ENCODE results near the gene IGSF9. TPM values are rescaled to one million over a fixed set of nuclear protein-coding genes. Genes with fewer than 3 reads are reported as not detected.
A peak's percentile ranks its signal among the peaks of the same experiment; 100 is the strongest.

Gene IGSF9, protein sequence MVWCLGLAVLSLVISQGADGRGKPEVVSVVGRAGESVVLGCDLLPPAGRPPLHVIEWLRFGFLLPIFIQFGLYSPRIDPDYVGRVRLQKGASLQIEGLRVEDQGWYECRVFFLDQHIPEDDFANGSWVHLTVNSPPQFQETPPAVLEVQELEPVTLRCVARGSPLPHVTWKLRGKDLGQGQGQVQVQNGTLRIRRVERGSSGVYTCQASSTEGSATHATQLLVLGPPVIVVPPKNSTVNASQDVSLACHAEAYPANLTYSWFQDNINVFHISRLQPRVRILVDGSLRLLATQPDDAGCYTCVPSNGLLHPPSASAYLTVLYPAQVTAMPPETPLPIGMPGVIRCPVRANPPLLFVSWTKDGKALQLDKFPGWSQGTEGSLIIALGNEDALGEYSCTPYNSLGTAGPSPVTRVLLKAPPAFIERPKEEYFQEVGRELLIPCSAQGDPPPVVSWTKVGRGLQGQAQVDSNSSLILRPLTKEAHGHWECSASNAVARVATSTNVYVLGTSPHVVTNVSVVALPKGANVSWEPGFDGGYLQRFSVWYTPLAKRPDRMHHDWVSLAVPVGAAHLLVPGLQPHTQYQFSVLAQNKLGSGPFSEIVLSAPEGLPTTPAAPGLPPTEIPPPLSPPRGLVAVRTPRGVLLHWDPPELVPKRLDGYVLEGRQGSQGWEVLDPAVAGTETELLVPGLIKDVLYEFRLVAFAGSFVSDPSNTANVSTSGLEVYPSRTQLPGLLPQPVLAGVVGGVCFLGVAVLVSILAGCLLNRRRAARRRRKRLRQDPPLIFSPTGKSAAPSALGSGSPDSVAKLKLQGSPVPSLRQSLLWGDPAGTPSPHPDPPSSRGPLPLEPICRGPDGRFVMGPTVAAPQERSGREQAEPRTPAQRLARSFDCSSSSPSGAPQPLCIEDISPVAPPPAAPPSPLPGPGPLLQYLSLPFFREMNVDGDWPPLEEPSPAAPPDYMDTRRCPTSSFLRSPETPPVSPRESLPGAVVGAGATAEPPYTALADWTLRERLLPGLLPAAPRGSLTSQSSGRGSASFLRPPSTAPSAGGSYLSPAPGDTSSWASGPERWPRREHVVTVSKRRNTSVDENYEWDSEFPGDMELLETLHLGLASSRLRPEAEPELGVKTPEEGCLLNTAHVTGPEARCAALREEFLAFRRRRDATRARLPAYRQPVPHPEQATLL
- 8.4 TPM for total RNA-seq

DNA sequence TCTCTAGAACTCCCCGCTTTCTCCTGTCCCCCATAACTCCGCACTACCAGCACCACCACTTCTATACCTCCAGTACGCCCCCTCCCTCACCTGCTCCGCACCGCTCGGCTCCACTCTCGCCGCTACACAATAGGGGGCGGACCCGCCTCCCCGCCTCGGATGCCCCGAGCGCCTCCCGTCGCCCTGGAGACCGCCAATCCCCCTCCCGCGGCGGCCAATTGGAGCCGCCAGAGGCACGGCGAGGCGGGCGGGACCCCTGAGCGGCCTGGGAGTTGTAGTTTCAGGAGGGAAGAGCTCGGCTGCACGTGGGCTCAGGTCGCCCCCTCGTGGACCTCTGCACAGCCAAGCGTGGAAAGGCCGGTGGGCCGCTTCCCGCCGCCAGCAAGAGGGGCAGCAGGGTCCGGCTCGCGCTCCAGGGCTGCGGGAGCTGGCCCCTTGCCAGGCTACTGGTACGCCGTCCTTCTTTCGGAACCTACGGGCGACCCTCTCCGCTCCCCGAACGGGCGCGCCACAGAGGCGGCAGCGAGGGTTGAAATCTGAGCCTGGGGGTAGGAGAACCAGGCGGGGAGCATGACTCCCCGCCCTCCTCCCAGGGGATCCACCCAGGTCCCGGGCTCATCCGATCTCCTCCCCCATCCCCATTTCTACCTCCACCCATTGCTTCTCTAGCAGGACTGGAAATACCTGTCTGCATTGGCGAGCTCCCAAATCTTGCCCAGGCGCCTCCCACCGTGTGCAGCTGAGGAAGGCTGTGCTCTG is at the start of gene IGSF9:
Gene IGSF9 (minus strand): TSS at position 131 of the 759 bp plus-strand sequence. CDS start 2,159 bp downstream, outside the sequence.
- DNase-seq: peak; percentile 77

GRCh38 chr1:159994896-159995295 is 49.5 kb upstream of the IGSF9 start:
- no peak for DNase-seq

- DNase-seq: no peak
Observed at GRCh38 chr1:159993911-159994310, 48.5 kb upstream of the IGSF9 start.

- no peak for DNase-seq
Observed at GRCh38 chr1:159992161-159992560, 46.7 kb upstream of the IGSF9 start.

DNA sequence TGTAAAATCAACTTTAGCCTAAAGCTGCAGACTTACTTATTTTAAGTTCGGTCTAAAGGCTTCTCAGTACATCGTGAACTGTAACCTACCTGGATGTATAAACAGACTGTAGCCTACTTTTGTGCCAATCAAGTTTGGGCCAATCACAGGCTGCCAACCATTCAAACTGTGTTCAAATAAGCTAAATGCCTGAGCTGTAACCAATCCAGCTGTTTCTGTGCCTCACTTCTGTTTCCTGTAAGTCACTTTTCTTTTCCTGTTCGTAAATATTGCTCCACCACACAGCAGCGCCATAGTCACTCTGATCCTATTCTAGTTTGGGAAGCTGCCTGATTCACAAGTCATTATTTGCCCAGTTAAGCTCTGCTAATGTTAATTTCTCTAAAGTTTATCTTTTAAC is 46.1 kb upstream of the IGSF9 start:
- DNase-seq: no peak

DNA sequence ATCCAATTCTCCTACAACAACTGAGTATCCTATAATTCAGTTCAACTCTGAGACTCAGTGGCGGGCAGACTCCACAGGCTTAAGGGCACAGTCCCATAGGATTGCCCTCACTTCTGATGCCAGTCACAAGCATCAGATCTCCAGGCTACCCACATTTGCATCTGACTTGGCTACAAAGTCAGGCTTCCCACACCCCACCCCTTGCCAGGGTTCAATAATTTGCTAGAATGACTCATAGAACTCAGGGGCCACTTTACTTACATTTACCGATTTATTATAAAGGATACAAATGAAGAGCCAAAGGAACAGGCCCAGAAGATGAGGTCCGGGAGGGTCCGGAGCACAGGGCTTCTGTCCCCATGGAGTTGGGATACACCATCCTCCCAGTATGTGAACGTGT is 44.6 kb upstream of the IGSF9 start:
- no peak for DNase-seq

DNA sequence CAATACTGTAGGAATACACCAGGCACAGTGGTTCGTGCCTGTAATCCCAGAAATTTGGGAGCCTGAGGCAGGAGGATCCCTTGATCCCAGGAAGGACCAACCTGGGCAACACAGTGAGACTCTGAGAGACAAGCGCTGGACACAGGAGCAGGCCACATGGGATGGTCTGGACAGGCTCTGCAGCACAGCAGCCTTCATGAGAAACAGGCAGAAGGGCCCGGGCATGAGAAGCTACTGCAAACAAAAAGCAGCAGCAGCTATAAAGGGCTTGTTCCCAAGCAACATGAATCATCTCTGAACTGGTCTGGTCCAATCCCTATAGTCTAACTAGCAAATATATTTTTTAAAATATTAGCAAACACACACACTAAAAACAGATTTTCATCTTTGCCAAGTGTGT is 44.2 kb upstream of the IGSF9 start:
- no peak for DNase-seq

DNA sequence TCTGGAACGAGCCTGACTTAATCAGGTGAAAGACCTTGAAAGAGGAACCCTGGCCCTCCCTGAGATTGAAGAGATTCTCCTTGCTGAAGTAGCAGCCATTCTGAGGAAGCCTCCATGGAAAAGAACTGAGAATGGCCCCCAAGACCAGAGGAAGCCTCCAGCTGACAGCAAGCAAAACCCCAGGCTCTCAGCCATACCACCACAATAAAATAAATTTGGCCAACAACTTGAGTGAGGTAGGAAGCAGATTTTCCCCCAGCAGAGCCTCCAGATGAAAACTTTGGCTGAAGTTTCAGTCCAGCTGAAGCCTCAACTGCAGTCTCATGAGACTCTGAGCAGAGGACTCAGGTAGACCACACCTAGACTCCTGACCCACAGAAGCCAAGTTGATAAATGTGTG is 42.6 kb upstream of the IGSF9 start:
- DNase-seq: no peak

- no peak for DNase-seq
Observed at GRCh38 chr1:159987186-159987585, 41.8 kb upstream of the IGSF9 start.

DNA sequence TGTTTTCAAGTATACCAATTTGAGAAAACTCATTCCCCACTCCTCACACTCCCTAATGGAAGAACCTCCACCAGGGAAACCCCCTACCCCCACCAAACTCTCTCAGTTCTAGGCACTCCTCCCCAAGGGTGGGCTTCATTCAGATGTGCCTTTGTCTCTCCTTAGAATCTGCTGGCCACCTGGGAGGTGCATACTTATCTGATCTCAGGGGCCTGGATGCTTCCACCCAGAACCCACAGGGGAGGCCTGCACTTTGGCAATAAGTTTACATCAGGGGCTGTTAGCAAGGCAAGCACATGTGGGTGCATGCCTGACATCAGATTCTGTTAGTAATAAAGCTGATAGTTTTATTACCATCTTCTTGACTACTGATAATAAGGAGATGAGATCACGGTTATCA is 41.1 kb upstream of the IGSF9 start:
- DNase-seq: no peak

DNA sequence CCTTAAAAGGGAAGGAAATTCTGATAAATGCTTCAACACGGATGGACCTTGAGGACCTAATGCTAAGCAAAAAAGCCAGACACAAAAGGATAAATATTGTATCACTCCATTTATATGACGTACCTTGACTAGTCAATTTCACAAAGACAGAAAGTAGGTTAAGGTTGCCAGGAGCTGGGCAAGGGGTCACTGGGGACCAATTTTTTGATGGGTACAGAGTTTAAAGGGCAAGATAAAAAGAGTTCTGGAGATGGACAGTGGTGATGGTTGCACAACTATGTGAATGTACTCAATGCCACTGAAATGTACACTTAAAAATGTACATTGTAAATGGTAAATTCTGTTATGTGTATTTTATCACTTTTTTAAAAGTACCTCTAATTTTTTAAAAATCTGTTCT is 40.7 kb upstream of the IGSF9 start:
- DNase-seq: no peak

DNA sequence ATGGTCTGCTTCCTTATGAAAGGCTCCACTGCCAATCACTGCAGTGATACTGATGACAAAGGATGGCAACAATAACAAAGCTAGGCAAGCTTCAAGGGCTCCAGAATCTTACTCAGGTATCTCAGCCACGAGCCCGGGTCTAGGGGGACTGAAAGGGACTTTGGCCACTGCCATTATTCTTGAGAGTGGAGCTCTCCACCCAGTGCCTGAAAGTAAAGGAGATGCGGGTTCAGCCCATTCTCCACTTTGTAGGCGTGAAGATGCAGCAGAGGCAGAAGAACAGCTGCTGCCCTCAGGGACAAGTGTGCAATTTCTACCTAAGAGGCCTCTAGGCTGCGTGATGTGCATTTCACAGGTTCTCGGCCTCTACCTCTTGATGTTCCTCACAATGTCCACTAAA is 40.1 kb upstream of the IGSF9 start:
- DNase-seq: no peak

- DNase-seq: no peak
Observed at GRCh38 chr1:159983681-159984080, 38.3 kb upstream of the IGSF9 start.

GRCh38 chr1:159982280-159982679 is 36.9 kb upstream of the IGSF9 start:
- DNase-seq: no peak

DNA sequence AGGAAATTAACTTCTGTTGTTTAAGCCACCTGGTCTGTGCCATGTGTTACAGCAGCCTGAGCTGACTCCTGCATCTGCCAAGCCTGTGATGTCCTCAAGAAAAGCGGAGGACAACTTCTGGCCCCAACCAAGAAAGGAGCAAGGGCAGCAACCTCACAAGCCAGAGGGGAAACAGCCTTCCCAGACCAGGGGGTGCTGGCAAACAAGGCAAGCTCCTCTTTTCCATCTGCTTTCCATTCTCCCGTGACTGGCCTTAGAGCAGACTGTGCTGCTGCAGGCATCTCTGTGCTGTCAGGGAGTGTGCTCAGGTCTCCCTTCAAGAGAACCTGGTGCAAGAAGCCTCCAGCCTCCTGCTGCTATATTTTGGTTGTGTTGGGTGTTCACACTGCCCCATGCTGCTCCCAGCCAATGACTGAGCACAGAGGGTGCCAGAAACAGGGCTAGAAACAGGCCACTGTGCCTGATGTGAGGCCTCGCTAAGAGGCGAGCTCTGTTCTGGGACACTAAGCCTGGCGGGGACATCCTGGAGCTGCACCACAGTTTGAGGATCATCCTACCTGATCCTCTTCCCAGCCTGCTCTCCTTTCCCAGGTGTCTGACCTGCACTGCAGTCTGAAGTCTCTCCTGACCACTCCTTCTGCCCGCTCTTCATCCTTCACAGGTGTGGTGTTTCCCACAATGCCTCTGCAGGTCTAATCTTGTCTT is 36.1 kb upstream of the IGSF9 start:
- no peak for DNase-seq

DNA sequence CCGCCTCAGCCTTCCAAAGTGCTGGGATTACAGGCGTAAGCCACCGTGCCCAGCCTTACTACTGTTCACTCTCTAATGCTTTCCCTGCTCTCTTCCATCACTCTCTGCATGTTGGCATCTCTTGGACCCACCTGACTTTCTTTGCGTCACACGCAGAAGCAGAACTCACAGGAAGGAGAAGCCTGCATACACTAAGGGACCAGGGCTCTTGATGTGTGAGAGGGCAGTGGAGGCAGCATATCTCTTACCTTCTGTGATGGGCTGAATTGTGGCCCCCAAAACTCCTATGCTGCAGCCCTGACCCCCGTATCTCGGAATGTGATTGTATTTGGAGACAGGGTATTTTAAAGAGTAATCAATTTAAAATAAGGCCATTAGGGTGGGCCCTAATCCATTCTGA is 35.4 kb upstream of the IGSF9 start:
- DNase-seq: no peak

DNA sequence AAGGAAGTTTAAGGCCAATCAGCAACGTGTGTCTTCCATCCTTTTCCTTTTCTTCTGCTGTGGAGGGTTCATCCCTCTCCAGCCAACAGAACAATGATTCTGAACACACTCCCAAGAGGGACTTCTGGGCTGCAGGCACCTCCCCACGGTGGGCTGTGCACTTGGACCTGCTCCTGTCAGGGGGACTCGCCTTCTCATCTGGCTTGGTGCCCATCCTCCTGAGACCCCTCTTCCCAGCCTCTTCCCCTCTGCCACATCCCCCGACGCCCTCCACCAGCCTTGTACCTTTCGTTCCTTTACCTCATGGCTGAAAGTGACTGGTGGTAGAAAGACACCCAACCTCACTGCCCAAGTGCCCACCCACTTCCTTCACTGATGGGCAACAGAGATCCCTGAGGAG is 34.7 kb upstream of the IGSF9 start:
- no peak for DNase-seq

DNA sequence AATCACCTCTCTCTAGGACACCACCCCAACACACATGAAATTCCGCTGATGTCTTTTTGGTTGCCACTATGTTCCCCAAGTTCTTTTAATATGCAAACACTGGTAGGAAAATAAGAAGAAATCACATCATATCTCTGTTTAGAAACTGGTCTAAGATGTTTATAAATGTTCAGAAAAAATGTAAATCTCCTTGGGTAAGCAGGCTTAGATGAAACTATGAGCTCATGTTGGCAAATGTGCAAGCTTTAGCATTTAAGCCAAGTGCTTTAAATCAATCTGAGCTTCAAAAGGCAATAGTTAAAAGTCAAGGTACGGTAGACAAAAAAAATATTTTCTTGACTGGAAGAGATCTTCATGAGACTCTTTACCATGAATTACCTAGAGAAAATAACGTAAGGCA is 33.8 kb upstream of the IGSF9 start:
- DNase-seq: peak; percentile 33

GRCh38 chr1:159978107-159978398 is 32.6 kb upstream of the IGSF9 start:
- no peak for DNase-seq

GRCh38 chr1:159977364-159978106 is 32.1 kb upstream of the IGSF9 start:
- no peak for DNase-seq

Measured in skin of body (tissue), 2 donors.